Activated naive CD4-positive, alpha-beta T cell treated with anti-CD3 and anti-CD28 coated beads, Interleukin-2, amount 10 ng/mL, durations not matched to agents 7 days and 5 days (primary cell): Measurements from ENCODE around the gene ZBTB20.

Experiments
- CTCF ChIA-PET: fragments of 350-600 bp; sonication (Branson Sonifier 250); formaldehyde crosslinking; loops from one replicate; lab custom pipeline; 2021; ENCODE audit warnings: antibody characterized with exemption; lab: Charles Lee
- DNase-seq: peaks from one replicate; pipeline ENCODE4 v3.0.0-alpha.2; 2020
- H3K27ac Mint-ChIP-seq: one replicate; pipeline ENCODE4 v1.8.0; 2021; ENCODE audit warnings: mild to moderate bottlenecking, moderate library complexity, mixed read lengths
- H3K27me3 Mint-ChIP-seq: one replicate; pipeline ENCODE4 v1.8.0; 2021; ENCODE audit warnings: mild to moderate bottlenecking, mixed read lengths
- H3K36me3 Mint-ChIP-seq: one replicate; pipeline ENCODE4 v1.8.0; 2021; ENCODE audit warnings: mixed read lengths
- H3K4me1 Mint-ChIP-seq: one replicate; pipeline ENCODE4 v1.8.0; 2021; ENCODE audit warnings: mixed read lengths
- H3K4me3 Mint-ChIP-seq: one replicate; pipeline ENCODE4 v1.8.0; 2021; ENCODE audit warnings: mild to moderate bottlenecking, moderate library complexity, mixed read lengths
- H3K9me3 Mint-ChIP-seq: one replicate; pipeline ENCODE4 v1.8.0; 2021; ENCODE audit warnings: mixed read lengths

ZBTB20 gene

GRCh38 chr3:114994554-114995341 is 152.3 kb downstream of the ZBTB20 start:
- CTCF ChIA-PET: no interaction called here
- Mint-ChIP-seq H3K27ac (no peak overlapping the region), H3K27me3 (no peaks in the 10 kb centered on the region), H3K4me3 (no peak overlapping the region), H3K4me1 (no peaks in the 10 kb centered on the region), H3K9me3 (peaks cover 16% of the 10 kb centered on the region), H3K36me3 (no peaks in the 10 kb centered on the region)
- no peak for DNase-seq

GRCh38 chr3:114985776-114986175 is 161.3 kb downstream of the ZBTB20 start:
- peaks cover 7% of the 10 kb centered on the region for H3K9me3 Mint-ChIP-seq
- H3K36me3 Mint-ChIP-seq: peaks cover 2% of the 10 kb centered on the region
- no peaks in the 10 kb centered on the region for H3K4me1 Mint-ChIP-seq
- CTCF ChIA-PET: no interaction called here
- DNase-seq: no peak
- no peak overlapping the region for H3K27ac Mint-ChIP-seq
- H3K4me3 Mint-ChIP-seq: no peak overlapping the region
- H3K27me3 Mint-ChIP-seq: no peaks in the 10 kb centered on the region

- CTCF ChIA-PET: interaction anchor here (0.7 kb wide), 1 partner anchor 60 kb away, joined by 3 read pairs; no protein-coding TSS in a partner anchor
- no peak overlapping the region for H3K4me3 Mint-ChIP-seq
Observed at GRCh38 chr3:114983248-114983647, 163.8 kb downstream of the ZBTB20 start.

GRCh38 chr3:114974387-114974786 is 172.7 kb downstream of the ZBTB20 start:
- Mint-ChIP-seq H3K27me3 (no peaks in the 10 kb centered on the region), H3K27ac (no peak overlapping the region), H3K9me3 (peaks cover 2% of the 10 kb centered on the region), H3K36me3 (no peaks in the 10 kb centered on the region), H3K4me3 (no peak overlapping the region), H3K4me1 (no peaks in the 10 kb centered on the region)
- DNase-seq: no peak
- CTCF ChIA-PET: no interaction called here

More at GRCh38 chr3:114983248-114983647, 163.8 kb downstream of the ZBTB20 start:
- Mint-ChIP-seq H3K9me3 (no peaks in the 10 kb centered on the region), H3K4me1 (no peaks in the 10 kb centered on the region), H3K27me3 (no peaks in the 10 kb centered on the region), H3K27ac (no peak overlapping the region), H3K36me3 (no peaks in the 10 kb centered on the region)
- DNase-seq: no peak

- Mint-ChIP-seq H3K36me3 (no peaks in the 10 kb centered on the region), H3K27me3 (no peaks in the 10 kb centered on the region), H3K9me3 (peaks cover 2% of the 10 kb centered on the region), H3K4me3 (no peak overlapping the region), H3K27ac (no peak overlapping the region), H3K4me1 (no peaks in the 10 kb centered on the region)
- DNase-seq: no peak
- CTCF ChIA-PET: no interaction called here
Observed at GRCh38 chr3:114973536-114973935, 173.6 kb downstream of the ZBTB20 start.

- no peak for DNase-seq
- CTCF ChIA-PET: no interaction called here
- Mint-ChIP-seq H3K9me3 (no peaks in the 10 kb centered on the region), H3K4me3 (no peak overlapping the region), H3K27me3 (no peaks in the 10 kb centered on the region), H3K36me3 (no peaks in the 10 kb centered on the region), H3K27ac (no peak overlapping the region), H3K4me1 (no peaks in the 10 kb centered on the region)
Observed at GRCh38 chr3:114967168-114967567, 179.9 kb downstream of the ZBTB20 start.

GRCh38 chr3:114962189-114962588 is 184.9 kb downstream of the ZBTB20 start:
- Mint-ChIP-seq H3K4me1 (no peaks in the 10 kb centered on the region), H3K36me3 (no peaks in the 10 kb centered on the region), H3K27me3 (no peaks in the 10 kb centered on the region), H3K27ac (no peak overlapping the region), H3K9me3 (no peaks in the 10 kb centered on the region), H3K4me3 (no peak overlapping the region)
- DNase-seq: no peak
- CTCF ChIA-PET: no interaction called here

GRCh38 chr3:114958930-114959329 is 188.2 kb downstream of the ZBTB20 start:
- no peak for DNase-seq
- H3K27ac Mint-ChIP-seq: no peak overlapping the region
- no peaks in the 10 kb centered on the region for H3K36me3 Mint-ChIP-seq
- no peaks in the 10 kb centered on the region for H3K27me3 Mint-ChIP-seq
- H3K9me3 Mint-ChIP-seq: no peaks in the 10 kb centered on the region
- H3K4me1 Mint-ChIP-seq: no peaks in the 10 kb centered on the region
- CTCF ChIA-PET: no interaction called here
- H3K4me3 Mint-ChIP-seq: no peak overlapping the region

- no peaks in the 10 kb centered on the region for H3K36me3 Mint-ChIP-seq
Observed at GRCh38 chr3:114953800-114954199, 193.3 kb downstream of the ZBTB20 start.

GRCh38 chr3:114953215-114953799 is 193.8 kb downstream of the ZBTB20 start:
- Mint-ChIP-seq H3K27me3 (no peaks in the 10 kb centered on the region), H3K4me3 (no peak overlapping the region), H3K27ac (no peak overlapping the region), H3K9me3 (peaks cover 10% of the 10 kb centered on the region), H3K36me3 (no peaks in the 10 kb centered on the region), H3K4me1 (no peaks in the 10 kb centered on the region)
- CTCF ChIA-PET: no interaction called here
- DNase-seq: no peak

More at GRCh38 chr3:114953800-114954199, 193.3 kb downstream of the ZBTB20 start:
- Mint-ChIP-seq H3K4me3 (no peak overlapping the region), H3K27ac (no peak overlapping the region), H3K9me3 (peaks cover 10% of the 10 kb centered on the region), H3K4me1 (no peaks in the 10 kb centered on the region), H3K27me3 (no peaks in the 10 kb centered on the region)
- CTCF ChIA-PET: no interaction called here
- DNase-seq: no peak

- DNase-seq: no peak
- peaks cover 2% of the 10 kb centered on the region for H3K9me3 Mint-ChIP-seq
- H3K27ac Mint-ChIP-seq: no peak overlapping the region
- no peaks in the 10 kb centered on the region for H3K4me1 Mint-ChIP-seq
- no peaks in the 10 kb centered on the region for H3K27me3 Mint-ChIP-seq
- no peak overlapping the region for H3K4me3 Mint-ChIP-seq
- no peaks in the 10 kb centered on the region for H3K36me3 Mint-ChIP-seq
- CTCF ChIA-PET: no interaction called here
Observed at GRCh38 chr3:114942773-114943172, 204.3 kb downstream of the ZBTB20 start.

GRCh38 chr3:114941626-114942309 is 205.3 kb downstream of the ZBTB20 start:
- Mint-ChIP-seq H3K4me1 (no peaks in the 10 kb centered on the region), H3K4me3 (no peak overlapping the region), H3K27me3 (no peaks in the 10 kb centered on the region), H3K9me3 (peaks cover 2% of the 10 kb centered on the region), H3K36me3 (no peaks in the 10 kb centered on the region), H3K27ac (no peak overlapping the region)
- no peak for DNase-seq
- CTCF ChIA-PET: no interaction called here

GRCh38 chr3:114939920-114940319 is 207.2 kb downstream of the ZBTB20 start:
- H3K27ac Mint-ChIP-seq: no peak overlapping the region
- peaks cover 2% of the 10 kb centered on the region for H3K9me3 Mint-ChIP-seq
- no peaks in the 10 kb centered on the region for H3K4me1 Mint-ChIP-seq
- H3K36me3 Mint-ChIP-seq: no peaks in the 10 kb centered on the region
- CTCF ChIA-PET: no interaction called here
- no peaks in the 10 kb centered on the region for H3K27me3 Mint-ChIP-seq
- no peak overlapping the region for H3K4me3 Mint-ChIP-seq
- DNase-seq: no peak

- Mint-ChIP-seq H3K4me3 (no peak overlapping the region), H3K9me3 (peaks cover 10% of the 10 kb centered on the region), H3K4me1 (no peaks in the 10 kb centered on the region), H3K27ac (no peak overlapping the region), H3K27me3 (no peaks in the 10 kb centered on the region), H3K36me3 (no peaks in the 10 kb centered on the region)
- CTCF ChIA-PET: no interaction called here
- DNase-seq: no peak
Observed at GRCh38 chr3:114933407-114933806, 213.7 kb downstream of the ZBTB20 start.
